Gastrocnemius medialis (tissue), 4 donors: ENCODE measurements around the gene WDR45B.

Experiments
- POLR2A ChIP-seq, 2 donors: fragments of 450-650 bp; IDR thresholded peaks; one replicate each; pipeline ENCODE4 v1.6.1; 2017; ENCODE audit warnings: antibody characterized with exemption in 2 of 2, mild to moderate bottlenecking in 2 of 2, moderate library complexity in 2 of 2
- TF ChIP-seq, protein P1 (sequence below), 5 experiments: fragments of 450-650 bp in 3 of 5; fragments of 200-600 bp in 2 of 5; sonication (generic) in 2 of 5; IDR thresholded peaks in 4 of 5; conservative IDR thresholded peaks in 1 of 5; 1 replicate in 4 of 5; 2 replicates in 1 of 5; pipeline ENCODE4 v1.5.1; 2016 to 2019; ENCODE audit warnings: antibody characterized with exemption in 5 of 5, mild to moderate bottlenecking in 3 of 5, moderate library complexity in 3 of 5

DNA sequence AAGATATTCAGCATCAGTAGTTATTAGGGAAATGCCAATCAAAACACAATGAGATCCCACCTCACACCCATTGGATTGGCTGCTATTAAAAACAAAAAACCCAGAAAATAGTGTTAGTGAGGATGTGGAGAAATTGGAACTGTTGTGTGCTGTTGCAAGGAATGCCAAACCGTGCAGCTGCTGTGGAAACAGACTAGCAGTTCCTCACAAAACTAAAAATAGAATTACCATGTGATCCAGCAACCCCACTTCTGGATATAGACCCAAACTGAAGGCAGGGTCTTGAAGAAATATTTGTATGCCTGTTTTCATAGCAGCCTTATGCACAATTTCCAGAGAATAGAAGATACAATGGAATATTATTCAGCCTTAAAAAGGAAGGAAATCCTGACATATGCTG lies 82.7 kb downstream of the WDR45B start:
- TF ChIP-seq, protein P1, sequence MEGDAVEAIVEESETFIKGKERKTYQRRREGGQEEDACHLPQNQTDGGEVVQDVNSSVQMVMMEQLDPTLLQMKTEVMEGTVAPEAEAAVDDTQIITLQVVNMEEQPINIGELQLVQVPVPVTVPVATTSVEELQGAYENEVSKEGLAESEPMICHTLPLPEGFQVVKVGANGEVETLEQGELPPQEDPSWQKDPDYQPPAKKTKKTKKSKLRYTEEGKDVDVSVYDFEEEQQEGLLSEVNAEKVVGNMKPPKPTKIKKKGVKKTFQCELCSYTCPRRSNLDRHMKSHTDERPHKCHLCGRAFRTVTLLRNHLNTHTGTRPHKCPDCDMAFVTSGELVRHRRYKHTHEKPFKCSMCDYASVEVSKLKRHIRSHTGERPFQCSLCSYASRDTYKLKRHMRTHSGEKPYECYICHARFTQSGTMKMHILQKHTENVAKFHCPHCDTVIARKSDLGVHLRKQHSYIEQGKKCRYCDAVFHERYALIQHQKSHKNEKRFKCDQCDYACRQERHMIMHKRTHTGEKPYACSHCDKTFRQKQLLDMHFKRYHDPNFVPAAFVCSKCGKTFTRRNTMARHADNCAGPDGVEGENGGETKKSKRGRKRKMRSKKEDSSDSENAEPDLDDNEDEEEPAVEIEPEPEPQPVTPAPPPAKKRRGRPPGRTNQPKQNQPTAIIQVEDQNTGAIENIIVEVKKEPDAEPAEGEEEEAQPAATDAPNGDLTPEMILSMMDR (IDR thresholded peaks at IDR 0.05 in 4 of 5, conservative IDR thresholded peaks at IDR 0.05 in 1 of 5) = no peak
- no peak for TF ChIP-seq POLR2A (IDR thresholded peaks at IDR 0.05)
